ENCODE measurements around the gene AHR.

AHR gene

GRCh38 chr7:17355050-17355449 lies 56.6 kb downstream of the AHR start:
- TF ChIP-seq, protein P1, sequence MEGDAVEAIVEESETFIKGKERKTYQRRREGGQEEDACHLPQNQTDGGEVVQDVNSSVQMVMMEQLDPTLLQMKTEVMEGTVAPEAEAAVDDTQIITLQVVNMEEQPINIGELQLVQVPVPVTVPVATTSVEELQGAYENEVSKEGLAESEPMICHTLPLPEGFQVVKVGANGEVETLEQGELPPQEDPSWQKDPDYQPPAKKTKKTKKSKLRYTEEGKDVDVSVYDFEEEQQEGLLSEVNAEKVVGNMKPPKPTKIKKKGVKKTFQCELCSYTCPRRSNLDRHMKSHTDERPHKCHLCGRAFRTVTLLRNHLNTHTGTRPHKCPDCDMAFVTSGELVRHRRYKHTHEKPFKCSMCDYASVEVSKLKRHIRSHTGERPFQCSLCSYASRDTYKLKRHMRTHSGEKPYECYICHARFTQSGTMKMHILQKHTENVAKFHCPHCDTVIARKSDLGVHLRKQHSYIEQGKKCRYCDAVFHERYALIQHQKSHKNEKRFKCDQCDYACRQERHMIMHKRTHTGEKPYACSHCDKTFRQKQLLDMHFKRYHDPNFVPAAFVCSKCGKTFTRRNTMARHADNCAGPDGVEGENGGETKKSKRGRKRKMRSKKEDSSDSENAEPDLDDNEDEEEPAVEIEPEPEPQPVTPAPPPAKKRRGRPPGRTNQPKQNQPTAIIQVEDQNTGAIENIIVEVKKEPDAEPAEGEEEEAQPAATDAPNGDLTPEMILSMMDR (IDR thresholded peaks at IDR 0.05), result no peak
- no peak for TF ChIP-seq ZFX (IDR thresholded peaks at IDR 0.05; ENCODE audit: borderline replicate concordance)
- no peak overlapping the region for H3K27ac ChIP-seq

DNA sequence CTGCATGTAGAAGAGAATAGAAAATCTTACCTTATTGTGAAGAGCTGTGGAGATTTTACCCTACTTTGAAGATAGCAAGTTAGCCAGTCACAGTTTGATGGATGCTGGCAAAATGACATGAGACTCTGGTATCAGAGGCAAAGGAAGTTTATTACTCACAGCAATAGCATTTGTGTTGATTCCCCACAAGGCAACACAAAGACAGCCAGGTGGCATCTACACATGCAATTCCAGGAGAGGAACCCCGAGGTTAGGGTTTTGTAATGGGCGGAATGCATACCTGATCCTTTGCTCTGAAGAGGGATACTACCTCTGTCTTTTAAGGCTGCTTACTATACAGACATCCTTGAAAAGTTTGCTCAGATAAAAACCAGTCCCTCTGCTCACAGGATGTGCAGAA lies 59.5 kb downstream of the AHR start:
- no peak overlapping the region for H3K27ac ChIP-seq
- TF ChIP-seq, protein P1 (IDR thresholded peaks at IDR 0.05), result no peak
- TF ChIP-seq ZFX (IDR thresholded peaks at IDR 0.05; ENCODE audit: borderline replicate concordance), result no peak

DNA sequence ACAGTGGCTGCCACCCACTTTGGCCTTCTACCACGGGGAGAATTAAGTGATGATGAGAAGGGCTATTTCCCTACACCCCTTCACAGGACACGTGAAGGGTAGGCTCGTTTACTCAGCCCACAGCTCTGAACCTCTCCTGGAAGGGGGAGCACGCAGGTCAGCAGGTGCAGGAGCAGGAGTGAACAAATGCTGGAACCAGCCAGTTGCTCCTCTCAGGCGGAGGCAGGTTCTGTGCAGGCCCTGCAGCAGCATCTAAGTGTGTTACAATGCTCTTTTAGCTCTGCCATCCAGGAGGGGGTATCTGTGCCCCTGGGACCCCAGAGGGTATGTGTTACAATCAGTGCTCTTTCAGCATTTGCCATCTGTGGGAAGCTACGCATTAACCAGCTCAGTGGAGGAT lies 61.2 kb downstream of the AHR start:
- H3K27ac ChIP-seq, result no peak overlapping the region
- no peak for TF ChIP-seq ZFX (IDR thresholded peaks at IDR 0.05; ENCODE audit: borderline replicate concordance)
- TF ChIP-seq, protein P1 (IDR thresholded peaks at IDR 0.05), result no peak

GRCh38 chr7:17362439-17363105 lies 64.1 kb downstream of the AHR start:
- H3K27ac ChIP-seq, result no peak overlapping the region
- no peak for TF ChIP-seq ZFX (IDR thresholded peaks at IDR 0.05; ENCODE audit: borderline replicate concordance)
- TF ChIP-seq, protein P1 (IDR thresholded peaks at IDR 0.05), result no peak

- TF ChIP-seq ZFX (IDR thresholded peaks at IDR 0.05; ENCODE audit: borderline replicate concordance), result no peak
- TF ChIP-seq, protein P1 (IDR thresholded peaks at IDR 0.05), result no peak
- no peak overlapping the region for H3K27ac ChIP-seq
Observed at GRCh38 chr7:17364671-17365070, 66.2 kb downstream of the AHR start.

DNA sequence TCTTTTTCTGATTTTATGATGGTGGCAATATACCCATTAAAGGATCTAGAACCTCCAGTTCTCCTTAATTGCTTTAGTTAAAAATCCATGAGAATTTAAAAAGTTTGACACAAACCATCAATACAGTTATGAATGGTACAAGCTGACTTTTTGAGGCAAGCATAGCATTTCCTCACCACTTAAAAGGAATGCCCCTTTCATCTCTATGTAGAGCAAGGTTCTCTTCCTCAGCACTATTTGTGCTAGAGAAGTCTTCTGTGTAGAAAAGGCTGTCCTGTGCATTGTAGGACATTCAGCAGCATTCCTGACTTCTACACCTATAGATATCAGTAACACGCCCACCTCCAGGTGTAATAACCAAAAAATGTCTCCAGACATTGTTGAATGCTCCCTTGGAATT lies 67.3 kb downstream of the AHR start:
- H3K27ac ChIP-seq, result no peak overlapping the region
- TF ChIP-seq, protein P1 (IDR thresholded peaks at IDR 0.05), result no peak
- TF ChIP-seq ZFX (IDR thresholded peaks at IDR 0.05; ENCODE audit: borderline replicate concordance), result no peak

DNA sequence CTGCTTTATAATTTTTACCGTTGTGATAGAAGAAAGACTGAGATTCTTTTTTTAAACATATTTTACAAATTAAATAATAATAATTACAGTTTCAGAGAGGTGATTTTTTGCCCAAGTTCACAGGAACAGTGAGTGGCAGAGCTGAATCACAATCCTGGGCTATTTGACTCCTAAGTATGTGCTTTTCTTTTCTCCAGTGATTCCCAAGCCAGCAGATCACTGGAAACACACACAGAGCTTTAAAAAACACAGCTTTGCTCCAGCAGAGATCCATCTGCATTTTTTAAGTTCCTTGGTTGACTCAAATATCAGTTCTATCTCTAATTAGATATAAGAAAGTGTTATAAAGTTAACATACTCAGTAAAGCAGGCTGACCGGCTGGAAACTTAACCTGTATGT lies 69.0 kb downstream of the AHR start:
- TF ChIP-seq, protein P1 (IDR thresholded peaks at IDR 0.05), result no peak
- no peak for TF ChIP-seq ZFX (IDR thresholded peaks at IDR 0.05; ENCODE audit: borderline replicate concordance)
- H3K27ac ChIP-seq, result no peak overlapping the region

Data from 22Rv1 (cell line).